ENCODE measurements around the gene KIF27.

KIF27 gene

DNA sequence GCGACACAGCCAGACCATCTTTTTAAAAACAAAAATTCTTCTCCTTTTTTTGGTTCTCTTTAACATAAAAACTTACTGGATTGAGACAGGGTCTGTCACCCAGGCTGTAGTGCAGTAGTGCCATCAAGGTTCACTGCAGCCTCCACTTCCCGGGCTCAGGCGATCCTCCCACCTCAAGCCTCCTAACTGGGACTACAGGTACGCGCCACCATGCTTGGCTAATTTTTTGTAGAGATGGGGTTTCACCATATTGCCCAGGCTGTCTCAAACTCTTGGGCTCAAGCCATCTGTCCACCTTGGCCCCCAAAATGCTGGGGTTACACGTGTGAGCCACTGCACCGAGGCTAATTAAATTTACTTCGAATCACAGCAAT, 45.0 kb upstream of the KIF27 start:
- Histone ChIP-seq H3K79me2 (ENCODE audit: insufficient read depth, low read length) (peaks cover 18% of the 10 kb centered on the region; the same call in 1 of the 2 replicates), H3K9me3 (ENCODE audit: insufficient read depth, low read length, severe bottlenecking) (no peaks in the 10 kb centered on the region), H3K27me3 (ENCODE audit: insufficient read depth, low read length, poor library complexity) (no peaks in the 10 kb centered on the region), H3K4me3 (ENCODE audit: low read depth in 1 of 2, low read length in 2 of 2) (no peak overlapping the region), H3K9ac (ENCODE audit: low read depth, low read length) (no peak overlapping the region), H3K4me2 (ENCODE audit: insufficient read depth, low read length) (no peak overlapping the region), H3K27ac (ENCODE audit: low read length) (no peak overlapping the region), H3K4me1 (ENCODE audit: insufficient read depth, low read length) (no peaks in the 10 kb centered on the region), H2AFZ (ENCODE audit: low read depth, low read length) (no peak overlapping the region), H4K20me1 (ENCODE audit: insufficient read depth, low read length) (peaks cover 30% of the 10 kb centered on the region; the same call in 1 of the 2 replicates), H3K36me3 (ENCODE audit: insufficient read depth, low read length) (peaks cover 41% of the 10 kb centered on the region)
- no peak for DNase-seq
- TF ChIP-seq EZH2 (IDR thresholded peaks at IDR 0.05; ENCODE audit: borderline replicate concordance, low read depth, low read length, severe bottlenecking) = no peak
- TF ChIP-seq, protein P1, sequence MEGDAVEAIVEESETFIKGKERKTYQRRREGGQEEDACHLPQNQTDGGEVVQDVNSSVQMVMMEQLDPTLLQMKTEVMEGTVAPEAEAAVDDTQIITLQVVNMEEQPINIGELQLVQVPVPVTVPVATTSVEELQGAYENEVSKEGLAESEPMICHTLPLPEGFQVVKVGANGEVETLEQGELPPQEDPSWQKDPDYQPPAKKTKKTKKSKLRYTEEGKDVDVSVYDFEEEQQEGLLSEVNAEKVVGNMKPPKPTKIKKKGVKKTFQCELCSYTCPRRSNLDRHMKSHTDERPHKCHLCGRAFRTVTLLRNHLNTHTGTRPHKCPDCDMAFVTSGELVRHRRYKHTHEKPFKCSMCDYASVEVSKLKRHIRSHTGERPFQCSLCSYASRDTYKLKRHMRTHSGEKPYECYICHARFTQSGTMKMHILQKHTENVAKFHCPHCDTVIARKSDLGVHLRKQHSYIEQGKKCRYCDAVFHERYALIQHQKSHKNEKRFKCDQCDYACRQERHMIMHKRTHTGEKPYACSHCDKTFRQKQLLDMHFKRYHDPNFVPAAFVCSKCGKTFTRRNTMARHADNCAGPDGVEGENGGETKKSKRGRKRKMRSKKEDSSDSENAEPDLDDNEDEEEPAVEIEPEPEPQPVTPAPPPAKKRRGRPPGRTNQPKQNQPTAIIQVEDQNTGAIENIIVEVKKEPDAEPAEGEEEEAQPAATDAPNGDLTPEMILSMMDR (IDR thresholded peaks at IDR 0.05; ENCODE audit: borderline replicate concordance, extremely low read depth, low read length, poor library complexity, severe bottlenecking) = no peak
- ATAC-seq (ENCODE audit: insufficient read depth, low read depth) = peak; percentile 22; the same call in 1 of the 3 replicates

DNA sequence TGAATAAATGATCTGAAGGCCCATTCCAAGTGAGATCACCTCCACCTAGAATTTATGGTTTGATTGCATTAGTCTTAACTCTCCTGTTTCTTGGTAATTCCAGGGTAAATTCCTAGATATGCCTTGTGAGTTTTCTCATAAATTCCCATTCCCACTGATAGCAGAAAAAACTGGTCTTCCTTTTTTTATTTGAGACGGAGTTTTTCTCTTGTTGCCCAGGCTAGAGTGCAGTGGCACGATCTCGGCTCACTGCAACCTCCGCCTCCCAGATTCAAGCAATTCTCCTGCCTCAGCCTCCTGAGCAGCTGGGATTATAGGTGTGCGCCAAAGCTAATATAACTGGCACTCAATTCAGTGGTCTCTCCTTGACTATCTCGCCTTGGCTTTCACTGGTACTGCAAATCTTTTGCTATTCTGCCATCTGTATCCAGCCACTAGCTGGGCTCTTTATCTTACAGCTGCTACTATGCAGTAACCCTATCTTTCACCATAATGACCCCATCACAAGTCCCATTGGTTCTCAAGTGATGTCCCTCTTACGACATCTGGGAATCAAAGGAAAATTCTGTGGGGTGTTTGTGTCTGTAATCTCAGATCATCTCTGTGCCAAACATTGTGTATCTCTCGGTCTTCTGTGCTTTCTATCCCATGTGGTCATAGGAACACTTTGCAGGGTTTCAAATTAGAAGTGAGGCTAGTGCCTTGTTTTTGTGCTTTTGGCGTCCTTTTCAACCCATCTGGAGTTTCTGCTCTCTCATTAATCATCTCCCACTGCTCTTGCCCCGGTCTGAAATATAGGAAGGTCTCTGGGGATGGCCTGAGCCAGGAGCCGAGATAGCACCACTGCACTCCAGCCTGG, 44.3 kb upstream of the KIF27 start:
- Histone ChIP-seq H2AFZ (ENCODE audit: low read depth, low read length) (no peak overlapping the region), H3K4me3 (ENCODE audit: low read depth in 1 of 2, low read length in 2 of 2) (no peak overlapping the region), H3K9ac (ENCODE audit: low read depth, low read length) (no peak overlapping the region), H3K4me2 (ENCODE audit: insufficient read depth, low read length) (no peak overlapping the region), H3K27me3 (ENCODE audit: insufficient read depth, low read length, poor library complexity) (no peaks in the 10 kb centered on the region), H3K4me1 (ENCODE audit: insufficient read depth, low read length) (no peaks in the 10 kb centered on the region), H3K36me3 (ENCODE audit: insufficient read depth, low read length) (peaks cover 35% of the 10 kb centered on the region), H3K27ac (ENCODE audit: low read length) (no peak overlapping the region), H3K79me2 (ENCODE audit: insufficient read depth, low read length) (peaks cover 12% of the 10 kb centered on the region; the same call in 1 of the 2 replicates), H3K9me3 (ENCODE audit: insufficient read depth, low read length, severe bottlenecking) (no peaks in the 10 kb centered on the region), H4K20me1 (ENCODE audit: insufficient read depth, low read length) (peaks cover 24% of the 10 kb centered on the region; the same call in 1 of the 2 replicates)
- ATAC-seq (ENCODE audit: insufficient read depth, low read depth) (peak; percentile 53), DNase-seq (peak; percentile 16)
- no peak for TF ChIP-seq EZH2 (IDR thresholded peaks at IDR 0.05; ENCODE audit: borderline replicate concordance, low read depth, low read length, severe bottlenecking)
- TF ChIP-seq, protein P1 (IDR thresholded peaks at IDR 0.05; ENCODE audit: borderline replicate concordance, extremely low read depth, low read length, poor library complexity, severe bottlenecking) = no peak

DNA sequence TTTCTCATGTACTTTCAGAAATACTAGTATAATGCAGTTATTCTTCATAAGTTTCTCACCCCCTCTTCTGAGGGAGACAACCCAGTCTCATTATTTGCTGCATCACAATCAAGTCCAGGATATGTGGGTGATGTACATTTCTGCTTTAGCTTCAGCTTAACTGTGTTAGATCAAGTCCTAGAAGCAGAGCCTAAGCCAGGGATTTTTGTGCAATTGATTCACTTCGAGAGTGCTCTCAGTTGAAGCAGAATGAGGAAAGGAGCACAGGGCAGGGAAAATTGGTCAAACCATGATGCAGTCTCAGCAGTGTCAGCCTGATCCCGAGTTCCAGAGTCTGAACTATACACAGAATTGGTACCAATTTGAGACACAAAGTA, 43.7 kb upstream of the KIF27 start:
- H3K9ac ChIP-seq (ENCODE audit: low read depth, low read length) = no peak overlapping the region
- no peak overlapping the region for H3K4me3 ChIP-seq (ENCODE audit: low read depth in 1 of 2, low read length in 2 of 2)
- H3K4me2 ChIP-seq (ENCODE audit: insufficient read depth, low read length) = no peak overlapping the region
- H3K79me2 ChIP-seq (ENCODE audit: insufficient read depth, low read length) = 0 out of 2 replicates have a peak, but pooled peaks cover 5% of the 10 kb centered on the region
- H3K4me1 ChIP-seq (ENCODE audit: insufficient read depth, low read length) = no peaks in the 10 kb centered on the region
- H3K27ac ChIP-seq (ENCODE audit: low read length) = no peak overlapping the region
- peak; percentile 38 for ATAC-seq (ENCODE audit: insufficient read depth, low read depth)
- no peak for TF ChIP-seq EZH2 (IDR thresholded peaks at IDR 0.05; ENCODE audit: borderline replicate concordance, low read depth, low read length, severe bottlenecking)
- TF ChIP-seq, protein P1 (IDR thresholded peaks at IDR 0.05; ENCODE audit: borderline replicate concordance, extremely low read depth, low read length, poor library complexity, severe bottlenecking) = no peak
- H3K36me3 ChIP-seq (ENCODE audit: insufficient read depth, low read length) = peaks cover 29% of the 10 kb centered on the region
- DNase-seq = no peak
- no peaks in the 10 kb centered on the region for H3K27me3 ChIP-seq (ENCODE audit: insufficient read depth, low read length, poor library complexity)
- no peaks in the 10 kb centered on the region for H3K9me3 ChIP-seq (ENCODE audit: insufficient read depth, low read length, severe bottlenecking)
- no peak overlapping the region for H2AFZ ChIP-seq (ENCODE audit: low read depth, low read length)
- peaks cover 23% of the 10 kb centered on the region; the same call in 1 of the 2 replicates for H4K20me1 ChIP-seq (ENCODE audit: insufficient read depth, low read length)
